Ascending aorta (tissue), 2 donors: ENCODE measurements around the gene FRMD4A. TPM values are rescaled to one million over a fixed set of nuclear protein-coding genes. Genes with fewer than 3 reads are reported as not detected.
"Not testable (repeated sequence)": the region's sequence is repeated elsewhere in the genome, so short reads cannot be mapped to it uniquely, and the experiment has no call there.

Experiments used
- DNase-seq, 2 donors: peaks; one replicate each; pipeline ENCODE4 v3.0.0-alpha.2; 2019; ENCODE audit warnings: low spot score in 2 of 2
- H3K27ac ChIP-seq, 2 donors: fragments of 200-600 bp; sonication (generic); one replicate each; pipeline ENCODE4 v1.5.1; 2016 to 2017; ENCODE audit warnings: mild to moderate bottlenecking in 1 of 2
- H3K27me3 ChIP-seq: fragments of 200-600 bp; sonication (generic); one replicate; pipeline ENCODE4 v1.5.1; 2017
- H3K36me3 ChIP-seq, 2 donors: fragments of 200-600 bp; sonication (generic); one replicate each; pipeline ENCODE4 v1.5.1; 2016
- H3K4me1 ChIP-seq, 2 donors: fragments of 200-600 bp; sonication (generic); one replicate each; pipeline ENCODE4 v1.5.1; 2016 to 2017; ENCODE audit warnings: mild to moderate bottlenecking in 1 of 2
- H3K4me3 ChIP-seq, 2 donors: fragments of 200-600 bp; sonication (generic); one replicate each; pipeline ENCODE4 v1.5.1; 2016 to 2017; ENCODE audit warnings: mild to moderate bottlenecking in 1 of 2
- H3K9me3 ChIP-seq, 2 donors: fragments of 200-600 bp; sonication (generic); one replicate each; pipeline ENCODE4 v1.5.1; 2016
- CTCF ChIP-seq, 3 experiments: fragments of 200-600 bp in 2 of 3; fragments of 450-650 bp in 1 of 3; sonication (generic) in 2 of 3; IDR thresholded peaks; one replicate each; pipeline ENCODE4 v1.5.1; 2016 to 2019; ENCODE audit warnings: antibody characterized with exemption in 3 of 3, mild to moderate bottlenecking in 1 of 3, moderate library complexity in 1 of 3
- intact Hi-C: fragments of 100-400 bp; cut with DNase I; formaldehyde crosslinking; loops from one replicate; pipeline ENCODE4 v1.15.1; 2023
- total RNA-seq: library from RNA; depleted of rRNA; stranded (reverse); fragments of >200 nt; gene quantifications from one replicate; pipeline ENCODE4 v1.1.0, GENCODE V29; 2016

The FRMD4A gene
- total RNA-seq, 1 donor from 2014 or later, result 108 TPM

- intact Hi-C loops, result no loop called here
- Histone ChIP-seq H3K4me1 (no peaks in the 10 kb centered on the region), H3K4me3 (no peak overlapping the region), H3K36me3 (no peaks in the 10 kb centered on the region), H3K9me3 (no peaks in the 10 kb centered on the region), H3K27me3 (no peaks in the 10 kb centered on the region), H3K27ac (no peak overlapping the region)
- TF ChIP-seq CTCF (IDR thresholded peaks at IDR 0.05), result no peak
- no peak for DNase-seq
Observed at GRCh38 chr10:14047431-14047830, 283.3 kb downstream of the FRMD4A start.

- intact Hi-C loops, H3K9me3 ChIP-seq, DNase-seq, H3K4me3 ChIP-seq, H3K36me3 ChIP-seq, H3K4me1 ChIP-seq, H3K27me3 ChIP-seq, H3K27ac ChIP-seq: not testable (repeated sequence)
Observed at GRCh38 chr10:14042051-14042450, 288.7 kb downstream of the FRMD4A start.

- H3K27me3 ChIP-seq, result no peaks in the 10 kb centered on the region
- H3K27ac ChIP-seq, result no peak overlapping the region
- intact Hi-C loops, result no loop called here
- no peak overlapping the region for H3K4me3 ChIP-seq
- no peak for TF ChIP-seq CTCF (IDR thresholded peaks at IDR 0.05)
- H3K4me1 ChIP-seq, result peaks cover 0 to 2% of the 10 kb centered on the region in 2 donors
- H3K9me3 ChIP-seq, result no peaks in the 10 kb centered on the region
- DNase-seq, result no peak
- no peaks in the 10 kb centered on the region for H3K36me3 ChIP-seq
Observed at GRCh38 chr10:14040787-14041631, 289.7 kb downstream of the FRMD4A start.

- no peak for DNase-seq
- H3K27ac ChIP-seq, result no peak overlapping the region
- no peaks in the 10 kb centered on the region for H3K9me3 ChIP-seq
- peaks cover 0 to 2% of the 10 kb centered on the region in 2 donors for H3K4me1 ChIP-seq
- H3K27me3 ChIP-seq, result no peaks in the 10 kb centered on the region
- no peak for TF ChIP-seq CTCF (IDR thresholded peaks at IDR 0.05)
- intact Hi-C loops, result no loop called here
- H3K4me3 ChIP-seq, result no peak overlapping the region
- H3K36me3 ChIP-seq, result no peaks in the 10 kb centered on the region
Observed at GRCh38 chr10:14039968-14040668, 290.6 kb downstream of the FRMD4A start.

- TF ChIP-seq CTCF (IDR thresholded peaks at IDR 0.05), result no peak
- DNase-seq, result no peak
- intact Hi-C loops, result no loop called here
- Histone ChIP-seq H3K36me3 (no peaks in the 10 kb centered on the region), H3K4me1 (peaks cover 0 to 2% of the 10 kb centered on the region in 2 donors), H3K4me3 (no peak overlapping the region), H3K9me3 (no peaks in the 10 kb centered on the region), H3K27me3 (no peaks in the 10 kb centered on the region), H3K27ac (no peak overlapping the region)
Observed at GRCh38 chr10:14036233-14036632, 294.5 kb downstream of the FRMD4A start.

GRCh38 chr10:14035506-14035905 is 295.2 kb downstream of the FRMD4A start:
- H3K27me3 ChIP-seq, result no peaks in the 10 kb centered on the region
- H3K4me3 ChIP-seq, result no peak overlapping the region
- TF ChIP-seq CTCF (IDR thresholded peaks at IDR 0.05), result no peak
- H3K4me1 ChIP-seq, result no peaks in the 10 kb centered on the region
- intact Hi-C loops, result no loop called here
- no peaks in the 10 kb centered on the region for H3K9me3 ChIP-seq
- DNase-seq, result no peak
- no peaks in the 10 kb centered on the region for H3K36me3 ChIP-seq
- no peak overlapping the region for H3K27ac ChIP-seq
